Pulmonary artery endothelial cell (primary cell): ENCODE measurements around the gene CEACAM1. TPM values are rescaled to one million over a fixed set of nuclear protein-coding genes. Genes with fewer than 3 reads are reported as not detected.
"Not testable (repeated sequence)": the region's sequence is repeated elsewhere in the genome, so short reads cannot be mapped to it uniquely, and the experiment has no call there.

Experiments used
- DNase-seq: peaks from one replicate; pipeline ENCODE4 v3.0.0-alpha.2; 2011; ENCODE audit warnings: low read depth, low spot score
- total RNA-seq: library from RNA; depleted of rRNA; stranded (reverse); fragments of >200 nt; gene quantifications from 2 replicates; pipeline ENCODE4 v1.2.3, GENCODE V29; 2014

The CEACAM1 gene
- total RNA-seq, 1 donor from 2014 or later = 0.26 TPM

DNA sequence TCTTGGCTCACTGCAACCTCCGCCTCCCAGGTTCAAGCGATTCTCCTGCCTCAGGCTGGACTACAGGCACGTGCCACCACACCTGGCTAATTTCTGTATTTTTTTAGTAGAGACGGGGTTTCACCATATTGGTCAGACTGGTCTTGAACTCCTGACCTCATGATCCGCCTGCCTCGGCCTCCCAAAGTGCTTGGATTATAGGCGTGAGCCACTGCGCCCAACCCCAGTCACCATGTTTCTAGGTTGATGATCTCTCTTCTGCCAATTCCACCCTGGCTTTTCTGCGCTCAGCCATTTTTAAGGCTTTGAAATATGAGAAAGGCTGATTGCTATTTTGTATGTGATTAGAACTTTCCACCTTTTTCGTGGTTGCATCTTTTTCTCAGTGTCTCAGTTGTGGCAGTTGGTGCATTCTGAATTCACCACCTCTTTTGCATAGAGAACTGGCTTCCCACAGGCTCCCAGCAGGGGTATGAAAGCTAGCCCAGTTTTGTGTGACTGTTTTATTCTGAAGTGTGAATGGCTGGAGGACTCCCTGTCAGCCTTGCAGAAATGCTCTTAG lies 15.5 kb downstream of the CEACAM1 start:
- DNase-seq = no peak

DNA sequence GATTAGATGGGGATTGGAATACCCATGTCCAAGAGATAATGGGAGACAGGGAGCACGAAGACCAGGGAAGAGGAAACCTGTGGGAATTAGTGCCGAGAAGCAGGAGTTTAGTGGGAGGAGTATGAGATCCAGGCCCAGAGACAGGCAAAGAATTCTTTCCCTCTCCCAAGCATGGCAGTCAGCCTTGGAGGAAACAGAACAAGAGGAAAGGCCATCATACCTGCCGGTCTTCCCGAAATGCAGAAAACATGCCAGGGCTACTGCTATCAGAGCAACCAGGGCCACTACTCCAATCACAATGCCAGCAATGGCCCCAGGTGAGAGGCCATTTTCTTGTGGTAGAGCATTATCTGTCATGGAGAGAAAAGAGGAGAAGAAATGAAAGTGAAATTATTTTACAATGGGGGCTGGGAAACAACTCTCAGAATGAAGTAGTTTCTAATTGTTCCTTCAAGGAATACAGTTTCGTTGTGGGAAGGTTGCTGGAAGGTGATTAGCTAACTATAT lies 16.1 kb downstream of the CEACAM1 start:
- DNase-seq = no peak

DNA sequence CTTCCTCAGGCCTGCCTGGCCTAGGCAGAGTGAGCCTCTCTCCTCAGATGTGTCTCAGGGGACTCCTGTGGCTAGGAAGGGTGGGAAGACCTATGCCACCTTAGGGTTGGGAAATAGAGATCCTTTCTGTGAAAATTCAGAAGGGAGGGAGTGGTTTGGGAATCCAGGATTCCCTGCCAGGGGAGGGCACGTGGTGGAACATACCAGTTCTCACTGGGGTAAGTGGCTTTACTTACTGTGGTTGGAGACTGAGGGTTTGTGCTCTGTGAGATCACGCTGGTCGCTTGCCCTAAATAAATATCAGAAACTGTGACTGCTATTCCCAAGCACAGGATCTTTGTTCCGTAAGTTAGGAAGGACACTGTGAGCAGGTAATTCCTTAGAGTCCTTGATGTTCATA lies 16.9 kb downstream of the CEACAM1 start:
- no peak for DNase-seq

DNA sequence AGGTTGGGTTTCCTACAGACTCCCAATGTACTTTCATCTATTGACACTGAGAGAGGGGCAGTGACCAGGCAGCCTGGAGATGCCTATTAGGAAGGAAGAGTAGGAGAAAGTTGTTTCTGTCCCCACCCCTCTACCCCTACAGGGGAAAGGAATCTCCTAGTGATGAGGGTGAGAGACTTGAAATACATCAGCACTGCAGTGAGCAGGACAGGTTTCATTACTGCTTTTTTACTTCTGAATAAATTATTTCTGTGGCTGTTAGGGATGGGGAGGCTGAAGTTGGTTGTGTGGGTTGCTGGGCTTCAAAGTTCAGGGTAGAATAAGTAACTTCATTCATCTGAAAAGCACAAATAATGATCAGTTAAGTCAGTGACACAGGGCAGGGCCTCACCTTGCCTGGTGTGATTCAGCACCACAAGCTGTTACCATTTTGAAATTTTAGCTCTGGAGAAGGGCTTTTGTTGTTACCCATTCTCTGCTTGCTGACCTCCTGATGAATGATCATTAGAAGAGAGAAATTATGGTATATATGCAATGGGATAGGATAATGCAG lies 19.3 kb downstream of the CEACAM1 start:
- no peak for DNase-seq

DNA sequence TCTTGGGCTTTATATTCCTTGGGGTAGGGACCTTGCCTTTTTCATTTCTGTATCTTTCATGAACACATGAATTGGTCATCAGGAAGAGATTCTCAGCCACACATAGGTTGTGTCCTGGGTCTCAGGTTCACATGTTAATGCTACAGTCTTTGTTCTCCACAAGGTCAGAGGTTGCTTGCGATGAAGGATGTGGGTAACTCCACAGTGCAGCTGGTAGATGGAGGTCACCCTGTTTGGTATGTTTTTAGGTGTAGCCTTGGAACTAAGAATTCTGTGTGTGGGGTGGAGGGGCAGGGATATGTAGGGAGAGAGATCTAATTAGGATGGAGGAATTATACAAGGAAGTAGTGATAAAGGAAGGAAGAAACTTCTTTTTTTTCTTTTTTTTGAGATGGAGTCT lies 23.2 kb downstream of the CEACAM1 start:
- DNase-seq = no peak

DNA sequence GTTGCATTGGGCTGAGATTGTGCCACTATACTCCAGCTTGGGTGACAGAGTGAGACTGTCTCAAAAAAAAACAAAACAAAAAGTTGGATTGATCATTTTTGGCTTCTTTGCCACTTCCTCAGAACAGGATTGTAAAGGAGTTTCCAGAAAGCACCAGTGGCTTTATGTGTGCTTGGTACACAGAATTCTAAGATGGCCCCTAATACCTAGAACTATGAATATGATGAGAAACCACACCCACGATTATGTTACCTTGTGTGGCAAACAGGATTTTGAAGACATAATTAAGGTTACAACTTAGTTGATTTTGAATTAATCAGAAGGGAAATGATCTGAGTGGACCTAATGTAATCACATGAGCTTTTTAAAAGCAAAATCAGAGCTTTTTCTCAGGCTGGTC lies 26.5 kb downstream of the CEACAM1 start:
- no peak for DNase-seq

DNA sequence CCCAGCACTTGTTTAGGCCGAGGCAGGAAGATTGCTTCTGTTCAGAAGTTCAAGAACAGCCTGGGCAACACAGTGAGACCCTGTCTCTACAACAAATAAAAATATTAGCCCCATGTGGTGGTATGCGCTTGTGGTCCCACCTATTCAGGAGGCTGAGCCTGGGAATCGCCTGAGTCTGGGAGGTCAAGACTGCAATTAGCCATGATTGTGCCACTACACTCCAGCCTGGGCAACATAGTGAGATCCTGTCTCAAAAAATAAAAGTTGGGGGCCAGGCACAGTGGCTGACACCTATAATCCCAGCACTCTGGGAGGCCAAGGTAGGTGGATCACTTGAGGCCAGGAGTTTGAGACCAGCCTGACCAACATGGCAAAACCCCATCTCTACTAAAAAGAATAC lies 27.0 kb downstream of the CEACAM1 start:
- not testable (repeated sequence) for DNase-seq

DNA sequence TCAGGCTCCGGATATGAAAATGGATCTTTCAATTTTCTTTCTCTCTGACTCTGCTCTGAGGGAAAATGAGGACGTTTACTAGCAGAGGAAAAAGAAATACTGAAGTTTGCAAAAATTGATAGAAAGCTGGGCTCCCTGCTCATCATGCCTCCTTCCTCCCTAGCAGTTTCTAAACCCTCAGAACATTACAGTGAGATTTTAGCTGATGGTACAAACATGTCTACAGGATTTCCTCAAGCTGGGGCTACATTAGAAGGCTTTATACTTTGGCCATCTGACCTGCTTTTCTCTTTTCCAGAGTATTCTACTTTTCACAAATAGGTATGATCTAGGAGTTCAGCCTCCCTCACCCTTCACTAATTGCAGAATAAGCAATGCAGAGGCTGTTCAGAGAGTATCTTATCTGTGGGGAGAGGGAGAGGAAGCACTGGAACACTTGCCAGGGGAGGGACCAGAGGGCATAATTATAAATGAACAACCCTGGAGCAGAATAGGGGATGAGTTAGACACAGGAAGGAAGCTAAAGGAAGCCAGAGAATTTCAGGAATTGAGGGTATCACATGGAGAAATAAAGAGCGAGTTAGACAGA lies 30.0 kb downstream of the CEACAM1 start:
- no peak for DNase-seq

DNA sequence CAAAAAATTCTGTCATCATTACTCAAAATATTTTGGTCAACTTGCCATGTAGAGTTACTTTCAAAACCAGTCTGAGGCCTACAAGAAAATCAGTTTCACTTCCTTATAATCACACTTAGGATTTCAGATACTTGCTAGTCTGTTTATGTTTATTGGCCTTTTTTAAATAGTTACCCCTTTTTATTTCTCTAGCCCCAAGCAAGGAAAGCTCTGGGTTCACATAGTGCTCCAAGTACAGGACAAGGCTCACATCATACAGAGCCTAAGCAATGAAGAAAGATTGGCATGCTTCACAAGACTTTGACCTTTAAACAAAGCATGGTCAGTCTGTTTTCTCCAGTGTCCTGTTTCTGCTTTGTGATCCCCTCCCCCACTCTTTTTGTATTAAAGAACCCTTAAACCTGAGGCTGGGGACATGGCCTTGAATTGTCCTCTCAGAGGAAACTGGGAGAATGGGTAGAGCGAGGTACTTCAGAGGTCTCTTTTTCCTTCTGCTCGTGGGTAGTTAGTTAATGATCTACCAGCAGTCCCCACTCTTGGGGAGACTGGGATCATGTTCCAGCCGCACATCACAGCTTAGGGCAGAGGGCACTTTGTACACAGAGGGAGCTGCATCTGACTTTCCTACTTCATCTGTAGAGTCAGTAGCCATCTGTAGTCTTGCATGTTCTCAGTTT lies 30.7 kb downstream of the CEACAM1 start:
- no peak for DNase-seq

DNA sequence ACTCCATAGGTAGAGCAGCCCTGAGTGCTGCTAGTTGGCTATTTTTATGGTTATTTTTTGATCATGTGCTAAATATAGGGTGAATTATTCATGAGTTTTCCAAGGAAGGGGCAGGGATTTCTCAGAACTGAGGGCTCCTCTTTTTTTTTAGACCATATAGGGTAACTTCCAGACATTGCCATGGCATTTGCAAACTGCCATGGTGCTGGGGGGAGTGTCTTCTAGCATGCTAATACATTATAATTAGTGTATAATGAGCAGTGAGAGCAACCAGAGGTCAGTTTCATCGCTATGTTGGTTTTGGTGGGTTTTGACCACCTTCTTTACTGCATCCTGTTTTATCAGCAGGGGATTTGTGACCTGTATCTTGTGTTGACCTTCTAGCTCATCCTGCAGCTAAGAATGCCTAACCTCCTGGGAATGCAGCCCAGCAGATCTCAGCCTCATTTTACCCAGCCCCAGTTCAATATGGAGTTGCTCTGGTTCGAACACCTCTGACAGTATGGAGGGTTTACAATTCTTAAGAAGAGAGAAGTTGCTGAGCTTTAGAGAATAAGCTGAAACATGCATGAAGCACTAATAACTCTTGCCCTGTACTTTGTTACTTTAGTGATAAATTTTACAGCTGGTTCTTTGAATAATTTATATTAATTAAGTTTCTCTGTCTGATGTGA lies 31.7 kb downstream of the CEACAM1 start:
- no peak for DNase-seq

DNA sequence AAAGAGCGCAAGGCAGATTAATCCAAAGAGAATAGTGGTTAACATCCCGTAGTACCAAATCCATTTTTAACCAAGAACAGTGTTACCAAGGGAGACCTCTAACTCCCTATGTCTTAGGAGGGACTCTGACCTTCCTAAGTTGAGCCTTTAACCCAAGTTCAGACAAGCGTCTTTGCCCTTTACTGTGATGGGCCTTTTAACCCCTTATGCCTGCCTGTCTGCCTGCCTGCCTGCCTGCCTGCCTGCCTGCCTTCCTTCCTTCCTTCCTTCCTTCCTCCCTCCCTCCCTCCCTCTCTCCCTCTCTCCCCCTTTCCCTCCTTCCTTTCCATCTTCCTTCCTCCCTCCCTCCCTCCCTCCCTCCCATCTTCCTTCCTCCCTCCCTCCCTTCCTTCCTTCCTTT lies 32.6 kb downstream of the CEACAM1 start:
- DNase-seq = no peak

DNA sequence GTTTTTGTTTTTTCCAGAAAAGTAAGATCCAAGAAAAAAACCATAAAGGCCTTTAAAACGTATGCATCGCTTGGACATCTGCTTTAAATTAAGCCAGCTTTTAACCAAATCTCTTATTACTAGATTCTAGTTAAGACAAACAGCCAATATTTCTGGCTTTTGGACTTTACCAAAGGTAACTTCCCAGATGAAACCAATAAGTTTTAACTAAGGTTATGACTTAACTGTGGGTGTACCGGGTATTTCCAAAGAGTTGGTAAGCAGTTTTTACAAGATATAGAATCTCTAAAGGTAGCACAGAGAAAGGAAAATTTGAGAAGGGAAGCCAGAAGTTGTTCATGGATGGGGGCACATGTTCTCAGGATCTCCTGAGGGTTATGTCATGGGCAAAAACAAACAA lies 34.0 kb downstream of the CEACAM1 start:
- DNase-seq = no peak

DNA sequence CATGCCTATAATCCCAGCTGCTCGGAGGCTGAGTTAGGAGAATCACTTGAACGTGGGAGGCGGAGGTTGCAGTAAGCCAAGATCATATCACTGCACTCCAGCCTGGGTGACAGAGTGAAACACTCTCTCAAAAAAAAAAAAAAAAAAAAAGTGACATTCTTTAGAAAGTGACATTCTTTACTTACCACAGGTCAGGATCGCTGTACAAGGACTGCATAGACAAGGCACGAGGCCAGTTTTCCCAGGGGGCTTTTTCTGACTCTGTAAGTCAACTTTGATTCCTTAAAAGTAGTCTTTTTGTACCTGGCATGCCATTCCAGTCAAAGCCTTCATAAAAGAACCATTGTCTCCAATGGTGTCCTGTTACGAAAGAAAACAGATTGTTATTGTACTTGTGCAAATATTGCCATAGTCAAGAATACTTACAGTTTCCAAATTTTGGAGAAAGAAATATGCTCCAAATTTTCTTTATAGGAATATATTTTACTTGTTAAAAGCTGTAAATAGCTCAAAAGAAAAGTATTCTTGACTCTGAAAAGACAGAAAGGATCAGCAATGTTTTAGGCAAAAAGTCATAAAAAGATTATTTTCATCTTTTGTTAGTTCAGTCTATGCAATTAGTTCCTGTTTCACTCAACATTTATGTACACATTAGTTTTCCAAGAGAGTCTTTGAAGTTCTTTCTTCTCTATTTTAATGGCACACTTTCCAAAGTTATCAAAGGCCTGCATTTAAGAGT lies 39.3 kb downstream of the CEACAM1 start:
- DNase-seq = no peak

DNA sequence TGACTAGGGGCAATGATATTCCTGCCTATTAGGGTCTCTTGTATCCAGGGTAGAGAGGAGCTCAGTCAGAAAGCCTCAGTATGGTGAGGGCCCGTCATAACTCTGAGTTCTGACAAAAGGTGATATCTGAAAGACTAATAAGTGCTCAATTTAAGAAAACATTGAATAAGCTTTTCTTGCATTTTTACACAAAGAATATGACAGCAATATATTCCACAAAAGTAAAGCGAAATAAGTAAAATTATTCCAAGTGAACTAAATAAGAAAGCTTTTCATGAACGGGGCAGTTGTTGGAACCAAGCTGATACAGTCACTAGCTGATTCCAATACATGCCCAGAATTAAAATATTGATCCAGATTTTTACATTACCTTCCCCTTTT lies 40.5 kb downstream of the CEACAM1 start:
- DNase-seq = no peak

DNA sequence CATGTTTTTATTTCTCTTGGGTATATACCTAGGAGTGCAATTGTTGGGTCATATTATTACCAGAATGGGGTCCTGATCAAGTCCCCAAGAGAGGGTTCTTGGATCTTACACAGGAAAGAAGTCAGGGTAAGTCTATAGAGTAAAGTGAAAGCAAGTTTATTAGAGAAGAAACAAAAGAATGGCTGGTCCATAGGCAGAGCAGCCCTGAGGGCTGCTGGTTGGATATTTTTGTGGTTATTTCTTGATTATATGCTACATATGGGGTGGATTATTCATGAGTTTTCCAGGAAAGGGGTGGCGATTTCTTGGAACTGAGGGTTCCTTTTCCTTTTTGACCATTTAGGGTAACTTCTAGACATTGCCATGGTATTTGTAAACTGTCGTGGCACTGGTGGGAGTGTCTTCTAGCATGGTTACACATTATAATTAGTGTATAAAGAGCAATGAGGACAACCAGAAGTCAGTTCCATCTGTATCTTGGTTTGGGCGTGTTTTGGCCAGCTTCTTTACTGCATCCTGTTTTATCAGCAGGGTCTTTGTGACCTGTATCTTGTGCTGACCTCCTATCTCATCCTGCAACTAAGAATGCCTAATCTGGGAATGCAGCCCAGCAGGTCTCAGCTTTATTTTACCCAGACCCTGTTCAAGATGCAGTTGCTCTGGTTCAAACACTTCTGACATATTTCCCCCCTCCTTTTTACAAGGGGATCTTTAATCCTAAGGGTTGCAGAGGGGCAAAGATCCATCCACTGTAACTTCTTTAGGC lies 41.1 kb downstream of the CEACAM1 start:
- no peak for DNase-seq

DNA sequence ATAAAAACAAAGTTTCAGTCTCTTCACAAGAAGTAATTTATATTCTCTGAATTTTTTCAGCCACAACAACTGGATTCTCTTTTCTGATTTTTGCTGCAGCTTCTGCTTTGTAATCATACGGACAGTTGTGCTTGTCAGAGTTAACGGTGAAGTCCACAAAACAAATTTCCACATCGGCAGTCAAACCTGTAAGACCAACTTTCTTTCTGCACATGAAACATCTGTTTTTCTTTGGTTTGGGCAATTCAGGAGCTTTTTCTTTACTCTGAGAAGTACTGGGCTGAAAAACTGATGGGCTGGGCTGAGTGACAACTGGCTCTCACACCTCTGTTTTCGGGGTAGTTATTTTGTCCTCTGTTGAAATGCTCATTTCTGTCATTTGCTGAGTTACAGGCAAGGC lies 43.2 kb downstream of the CEACAM1 start:
- not testable (repeated sequence) for DNase-seq

DNA sequence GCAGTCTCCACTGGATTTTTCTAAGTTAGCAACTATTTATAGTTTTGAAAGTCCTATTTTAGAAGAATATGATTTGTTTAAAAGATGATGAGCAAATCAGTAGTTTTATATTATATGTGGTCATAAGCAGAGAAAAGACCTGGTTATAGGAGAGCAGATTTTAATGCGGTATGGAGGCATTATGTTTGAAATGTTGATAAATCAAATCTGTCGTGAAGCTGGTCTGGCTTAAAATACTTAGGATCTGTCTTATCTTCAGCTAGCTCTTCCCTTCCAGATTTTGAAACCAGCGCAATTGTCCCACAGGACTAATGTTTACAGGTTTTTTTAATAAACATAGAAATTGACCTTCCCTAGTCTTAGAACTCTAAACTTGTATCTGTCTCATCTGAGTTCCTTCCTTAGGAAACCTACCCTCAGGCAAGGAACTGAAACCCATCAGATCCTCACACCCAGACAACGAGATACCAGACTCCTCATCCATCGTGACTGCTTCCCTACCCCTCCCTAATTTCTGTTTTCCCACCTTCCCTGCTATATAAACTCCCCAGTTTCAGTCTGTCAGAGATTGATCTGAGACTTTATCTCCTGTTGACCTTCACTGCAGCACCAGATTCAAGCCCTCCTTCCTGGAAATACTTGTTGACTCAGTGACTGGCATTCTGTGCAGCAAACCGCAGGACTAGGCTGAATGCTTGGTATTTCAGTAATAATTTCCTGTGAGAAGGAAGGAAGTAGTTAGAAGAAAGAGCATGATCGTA lies 47.8 kb downstream of the CEACAM1 start:
- DNase-seq = no peak

DNA sequence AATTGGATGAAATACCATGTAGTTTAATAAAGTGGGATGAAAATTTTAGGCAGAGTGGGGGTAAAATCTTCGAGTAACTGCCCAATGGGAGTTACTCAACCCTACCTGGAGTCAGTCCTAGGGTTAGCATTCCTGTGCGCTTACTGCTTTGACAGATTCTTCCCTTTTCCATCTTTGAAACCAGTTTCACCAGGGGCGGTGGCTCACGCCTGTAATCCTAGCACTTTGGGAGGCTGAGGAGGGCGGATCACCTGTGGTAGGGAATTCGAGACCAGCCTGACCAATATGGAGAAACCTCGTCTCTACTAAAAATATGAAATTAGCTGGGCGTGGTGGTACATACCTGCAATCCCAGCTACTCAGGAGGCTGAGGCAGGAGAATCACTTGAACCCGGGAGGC lies 48.5 kb downstream of the CEACAM1 start:
- no peak for DNase-seq

DNA sequence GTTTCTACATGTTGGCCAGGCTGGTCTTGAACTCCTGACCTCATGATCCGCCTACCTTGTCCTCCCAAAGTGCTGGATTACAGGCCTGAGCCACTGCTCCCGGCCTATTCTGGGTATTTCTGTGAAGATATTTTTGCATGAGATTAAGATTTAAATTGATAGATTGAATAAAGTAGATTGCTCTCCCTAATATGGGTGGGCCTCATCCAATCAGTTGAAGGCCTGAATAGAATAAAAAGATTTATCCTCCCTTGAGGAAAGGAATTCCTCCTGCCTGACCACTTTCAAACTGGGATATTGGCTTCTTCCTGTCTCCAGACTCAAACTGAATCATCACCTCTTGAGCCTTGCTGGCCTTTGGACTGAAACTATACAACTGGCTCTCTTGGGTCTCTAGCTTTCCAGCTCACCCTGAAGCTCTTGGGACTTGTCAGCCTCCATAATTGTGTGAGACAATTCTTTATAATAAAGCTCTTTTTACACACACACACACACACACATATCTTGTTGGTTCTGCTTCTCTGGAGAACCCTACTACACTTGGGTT lies 49.4 kb downstream of the CEACAM1 start:
- no peak for DNase-seq

DNA sequence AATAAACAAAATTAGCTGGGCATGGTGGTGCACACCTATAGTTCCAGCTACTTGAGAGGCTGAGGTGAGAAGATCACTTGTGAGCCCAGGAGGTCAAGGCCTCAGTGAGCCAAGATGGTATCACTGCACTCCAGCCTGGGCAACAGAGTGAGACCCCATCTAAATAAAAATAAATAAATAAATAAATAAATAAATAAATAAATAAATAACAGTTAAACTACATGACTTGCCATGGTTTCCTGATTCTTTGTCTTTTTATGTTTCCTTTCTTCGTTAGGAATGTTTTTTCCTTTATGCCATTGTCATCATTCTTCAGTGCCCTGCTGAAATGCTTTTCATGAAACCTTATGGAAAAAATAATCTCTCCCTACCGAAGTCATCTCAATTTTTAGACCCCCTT lies 50.3 kb downstream of the CEACAM1 start:
- no peak for DNase-seq
